ENCODE results near the gene AP1M1.
A peak's percentile ranks its signal among the peaks of the same experiment; 100 is the strongest.
"Not testable (repeated sequence)": the region's sequence is repeated elsewhere in the genome, so short reads cannot be mapped to it uniquely, and the experiment has no call there.

The AP1M1 gene

DNA sequence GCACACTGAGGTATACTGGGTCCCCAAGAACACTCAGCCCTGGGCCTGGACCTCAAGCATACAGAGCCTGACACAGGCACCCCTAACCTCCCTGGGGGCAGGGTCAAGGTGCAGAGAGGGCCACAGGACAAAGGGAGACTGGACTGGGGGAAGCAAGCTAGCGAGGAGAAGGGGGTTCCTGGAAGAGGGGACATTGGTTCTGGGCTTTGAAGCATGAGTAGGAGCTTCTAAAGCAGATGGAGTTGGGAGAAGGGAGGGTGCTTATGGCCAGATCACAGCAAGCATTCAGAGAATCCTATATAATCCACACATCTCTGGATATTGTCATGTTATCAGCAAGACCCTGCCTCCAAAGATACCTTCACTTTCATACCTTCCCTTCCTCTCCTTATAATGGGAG is 27.6 kb upstream of the AP1M1 start:
- no peak for ATAC-seq
- TF ChIP-seq ZFP3 (CRISPR knock-in tag; IDR thresholded peaks at IDR 0.05) (peak; percentile 95), ZNF70 (CRISPR knock-in tag; IDR thresholded peaks at IDR 0.05) (no peak)

DNA sequence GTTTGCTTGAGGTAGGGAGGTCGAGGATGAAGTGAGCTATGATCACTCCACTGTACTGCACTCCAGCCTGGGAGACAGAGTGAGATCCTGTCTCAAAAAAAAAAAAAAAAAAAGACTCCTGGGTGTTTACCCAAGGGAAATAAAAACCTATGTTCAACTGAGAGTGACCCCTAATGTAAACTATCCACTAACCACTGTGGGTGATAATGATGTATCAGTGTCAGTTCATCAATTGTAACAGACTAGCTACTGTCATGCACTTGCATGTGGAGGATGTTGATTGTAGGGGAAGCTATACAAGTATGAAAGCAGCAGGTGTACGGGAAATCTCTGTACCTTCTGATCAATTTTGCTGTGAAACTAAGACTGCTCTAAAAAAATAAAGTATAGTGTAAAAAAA is 21.8 kb upstream of the AP1M1 start:
- no peak for ATAC-seq
- TF ChIP-seq ZNF565 (CRISPR knock-in tag; conservative IDR thresholded peaks at IDR 0.05; ENCODE audit: low read depth) (no peak), ARNTL (CRISPR knock-in tag; IDR thresholded peaks at IDR 0.05; ENCODE audit: borderline replicate concordance, low read depth) (no peak), RARB (CRISPR knock-in tag; IDR thresholded peaks at IDR 0.05) (no peak), OSR1 (CRISPR knock-in tag; IDR thresholded peaks at IDR 0.05) (no peak), BACH2 (CRISPR knock-in tag; IDR thresholded peaks at IDR 0.05; ENCODE audit: borderline replicate concordance) (no peak), TOX (CRISPR knock-in tag; IDR thresholded peaks at IDR 0.05; ENCODE audit: borderline replicate concordance) (no peak), ISL1 (CRISPR knock-in tag; IDR thresholded peaks at IDR 0.05) (no peak), CSDC2 (CRISPR knock-in tag; IDR thresholded peaks at IDR 0.05) (no peak), ZFP3 (CRISPR knock-in tag; IDR thresholded peaks at IDR 0.05) (no peak), ZFP30 (CRISPR knock-in tag; IDR thresholded peaks at IDR 0.05) (no peak), TCF4 (CRISPR knock-in tag; IDR thresholded peaks at IDR 0.05; ENCODE audit: borderline replicate concordance) (no peak)
- TF ChIP-seq, protein P1, sequence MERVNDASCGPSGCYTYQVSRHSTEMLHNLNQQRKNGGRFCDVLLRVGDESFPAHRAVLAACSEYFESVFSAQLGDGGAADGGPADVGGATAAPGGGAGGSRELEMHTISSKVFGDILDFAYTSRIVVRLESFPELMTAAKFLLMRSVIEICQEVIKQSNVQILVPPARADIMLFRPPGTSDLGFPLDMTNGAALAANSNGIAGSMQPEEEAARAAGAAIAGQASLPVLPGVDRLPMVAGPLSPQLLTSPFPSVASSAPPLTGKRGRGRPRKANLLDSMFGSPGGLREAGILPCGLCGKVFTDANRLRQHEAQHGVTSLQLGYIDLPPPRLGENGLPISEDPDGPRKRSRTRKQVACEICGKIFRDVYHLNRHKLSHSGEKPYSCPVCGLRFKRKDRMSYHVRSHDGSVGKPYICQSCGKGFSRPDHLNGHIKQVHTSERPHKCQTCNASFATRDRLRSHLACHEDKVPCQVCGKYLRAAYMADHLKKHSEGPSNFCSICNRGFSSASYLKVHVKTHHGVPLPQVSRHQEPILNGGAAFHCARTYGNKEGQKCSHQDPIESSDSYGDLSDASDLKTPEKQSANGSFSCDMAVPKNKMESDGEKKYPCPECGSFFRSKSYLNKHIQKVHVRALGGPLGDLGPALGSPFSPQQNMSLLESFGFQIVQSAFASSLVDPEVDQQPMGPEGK (CRISPR knock-in tag; IDR thresholded peaks at IDR 0.05; ENCODE audit: borderline replicate concordance): no peak
- TF ChIP-seq, protein P2, sequence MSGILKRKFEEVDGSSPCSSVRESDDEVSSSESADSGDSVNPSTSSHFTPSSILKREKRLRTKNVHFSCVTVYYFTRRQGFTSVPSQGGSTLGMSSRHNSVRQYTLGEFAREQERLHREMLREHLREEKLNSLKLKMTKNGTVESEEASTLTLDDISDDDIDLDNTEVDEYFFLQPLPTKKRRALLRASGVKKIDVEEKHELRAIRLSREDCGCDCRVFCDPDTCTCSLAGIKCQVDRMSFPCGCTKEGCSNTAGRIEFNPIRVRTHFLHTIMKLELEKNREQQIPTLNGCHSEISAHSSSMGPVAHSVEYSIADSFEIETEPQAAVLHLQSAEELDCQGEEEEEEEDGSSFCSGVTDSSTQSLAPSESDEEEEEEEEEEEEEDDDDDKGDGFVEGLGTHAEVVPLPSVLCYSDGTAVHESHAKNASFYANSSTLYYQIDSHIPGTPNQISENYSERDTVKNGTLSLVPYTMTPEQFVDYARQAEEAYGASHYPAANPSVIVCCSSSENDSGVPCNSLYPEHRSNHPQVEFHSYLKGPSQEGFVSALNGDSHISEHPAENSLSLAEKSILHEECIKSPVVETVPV (CRISPR knock-in tag; IDR thresholded peaks at IDR 0.05): no peak

DNA sequence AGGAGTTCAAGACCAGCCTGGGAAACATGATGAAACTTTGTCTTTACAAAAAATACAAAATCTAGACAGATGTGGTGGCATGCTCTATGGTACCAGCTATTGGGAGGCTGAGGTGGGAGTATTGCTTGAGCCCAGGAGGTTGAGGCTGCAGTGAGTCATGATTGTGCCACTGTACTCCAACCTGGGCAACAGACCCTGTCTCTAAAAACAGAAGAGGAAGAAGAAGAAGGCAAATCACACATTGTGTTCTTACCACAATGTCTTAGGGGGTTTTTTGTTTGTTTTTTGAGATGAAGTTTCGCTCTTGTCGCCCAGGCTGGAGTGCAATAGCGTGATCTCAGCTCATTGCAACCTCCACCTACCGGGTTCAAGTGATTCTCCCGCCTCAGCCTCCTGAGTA is 18.8 kb upstream of the AP1M1 start:
- not testable (repeated sequence) for ATAC-seq

DNA sequence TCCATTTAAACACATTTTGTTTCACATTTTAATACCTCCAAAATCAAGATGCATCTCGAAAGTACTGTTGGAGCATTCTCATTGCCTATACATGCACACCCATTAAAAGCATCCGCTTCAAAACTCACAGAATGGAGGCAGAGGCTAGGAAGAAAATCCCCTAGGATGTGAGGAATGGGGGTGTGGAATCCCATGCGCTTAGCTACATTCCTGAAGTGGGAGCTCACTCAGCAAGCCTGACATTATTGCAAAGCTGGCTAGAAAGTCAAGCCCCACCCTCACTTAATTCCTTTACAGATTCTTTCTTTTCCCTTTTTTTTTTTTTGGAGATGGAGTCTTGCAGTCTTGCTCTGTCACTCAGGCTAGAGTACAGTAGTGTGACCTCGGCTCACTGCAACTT is 17.1 kb upstream of the AP1M1 start:
- ATAC-seq: peak; percentile 51
- TF ChIP-seq ESRRG (CRISPR knock-in tag; IDR thresholded peaks at IDR 0.05) (no peak), TCF4 (CRISPR knock-in tag; IDR thresholded peaks at IDR 0.05; ENCODE audit: borderline replicate concordance) (no peak), ZNF8 (CRISPR knock-in tag; IDR thresholded peaks at IDR 0.05) (no peak)
- TF ChIP-seq, protein P3, sequence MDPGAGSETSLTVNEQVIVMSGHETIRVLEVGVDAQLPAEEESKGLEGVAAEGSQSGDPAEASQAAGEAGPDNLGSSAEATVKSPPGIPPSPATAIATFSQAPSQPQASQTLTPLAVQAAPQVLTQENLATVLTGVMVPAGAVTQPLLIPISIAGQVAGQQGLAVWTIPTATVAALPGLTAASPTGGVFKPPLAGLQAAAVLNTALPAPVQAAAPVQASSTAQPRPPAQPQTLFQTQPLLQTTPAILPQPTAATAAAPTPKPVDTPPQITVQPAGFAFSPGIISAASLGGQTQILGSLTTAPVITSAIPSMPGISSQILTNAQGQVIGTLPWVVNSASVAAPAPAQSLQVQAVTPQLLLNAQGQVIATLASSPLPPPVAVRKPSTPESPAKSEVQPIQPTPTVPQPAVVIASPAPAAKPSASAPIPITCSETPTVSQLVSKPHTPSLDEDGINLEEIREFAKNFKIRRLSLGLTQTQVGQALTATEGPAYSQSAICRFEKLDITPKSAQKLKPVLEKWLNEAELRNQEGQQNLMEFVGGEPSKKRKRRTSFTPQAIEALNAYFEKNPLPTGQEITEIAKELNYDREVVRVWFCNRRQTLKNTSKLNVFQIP (CRISPR knock-in tag; IDR thresholded peaks at IDR 0.05; ENCODE audit: borderline replicate concordance, low read depth): no peak
- TF ChIP-seq, protein P1 (CRISPR knock-in tag; IDR thresholded peaks at IDR 0.05; ENCODE audit: borderline replicate concordance): no peak

DNA sequence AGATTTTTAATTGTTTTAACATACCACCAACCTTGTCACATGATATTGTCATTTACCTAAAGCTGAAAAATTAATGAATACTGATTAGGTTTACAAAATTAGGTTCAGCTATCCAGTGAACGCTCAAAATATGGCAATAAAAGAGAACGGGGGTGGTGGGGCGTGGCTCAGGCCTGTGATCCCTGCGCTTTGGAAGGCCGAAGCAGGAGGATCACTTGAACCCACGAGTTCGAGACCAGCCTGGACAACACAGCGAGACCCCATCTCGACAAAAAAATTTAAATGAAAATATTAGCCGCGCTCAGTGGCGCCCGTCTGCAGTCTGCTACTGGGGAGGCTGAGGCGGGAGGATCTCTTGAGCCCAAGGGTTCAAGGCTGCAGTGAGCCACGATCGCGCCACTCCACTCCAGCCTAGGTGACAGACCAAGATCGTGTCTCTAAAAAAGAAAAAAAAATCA is 13.0 kb upstream of the AP1M1 start:
- TF ChIP-seq, protein P4, sequence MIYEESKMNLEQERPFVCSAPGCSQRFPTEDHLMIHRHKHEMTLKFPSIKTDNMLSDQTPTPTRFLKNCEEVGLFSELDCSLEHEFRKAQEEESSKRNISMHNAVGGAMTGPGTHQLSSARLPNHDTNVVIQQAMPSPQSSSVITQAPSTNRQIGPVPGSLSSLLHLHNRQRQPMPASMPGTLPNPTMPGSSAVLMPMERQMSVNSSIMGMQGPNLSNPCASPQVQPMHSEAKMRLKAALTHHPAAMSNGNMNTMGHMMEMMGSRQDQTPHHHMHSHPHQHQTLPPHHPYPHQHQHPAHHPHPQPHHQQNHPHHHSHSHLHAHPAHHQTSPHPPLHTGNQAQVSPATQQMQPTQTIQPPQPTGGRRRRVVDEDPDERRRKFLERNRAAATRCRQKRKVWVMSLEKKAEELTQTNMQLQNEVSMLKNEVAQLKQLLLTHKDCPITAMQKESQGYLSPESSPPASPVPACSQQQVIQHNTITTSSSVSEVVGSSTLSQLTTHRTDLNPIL (CRISPR knock-in tag; IDR thresholded peaks at IDR 0.05; ENCODE audit: low read depth): no peak
- TF ChIP-seq ZFP3 (CRISPR knock-in tag; IDR thresholded peaks at IDR 0.05) (0 out of 2 replicates have a peak, but pooled peaks have one; percentile 20), CSDC2 (CRISPR knock-in tag; IDR thresholded peaks at IDR 0.05) (no peak), PPARA (CRISPR knock-in tag; IDR thresholded peaks at IDR 0.05; ENCODE audit: borderline replicate concordance) (no peak), ISL1 (CRISPR knock-in tag; IDR thresholded peaks at IDR 0.05) (no peak), ZNF70 (CRISPR knock-in tag; IDR thresholded peaks at IDR 0.05) (no peak), ESRRG (CRISPR knock-in tag; IDR thresholded peaks at IDR 0.05) (no peak), ZNF8 (CRISPR knock-in tag; IDR thresholded peaks at IDR 0.05) (no peak)
- TF ChIP-seq, protein P5, sequence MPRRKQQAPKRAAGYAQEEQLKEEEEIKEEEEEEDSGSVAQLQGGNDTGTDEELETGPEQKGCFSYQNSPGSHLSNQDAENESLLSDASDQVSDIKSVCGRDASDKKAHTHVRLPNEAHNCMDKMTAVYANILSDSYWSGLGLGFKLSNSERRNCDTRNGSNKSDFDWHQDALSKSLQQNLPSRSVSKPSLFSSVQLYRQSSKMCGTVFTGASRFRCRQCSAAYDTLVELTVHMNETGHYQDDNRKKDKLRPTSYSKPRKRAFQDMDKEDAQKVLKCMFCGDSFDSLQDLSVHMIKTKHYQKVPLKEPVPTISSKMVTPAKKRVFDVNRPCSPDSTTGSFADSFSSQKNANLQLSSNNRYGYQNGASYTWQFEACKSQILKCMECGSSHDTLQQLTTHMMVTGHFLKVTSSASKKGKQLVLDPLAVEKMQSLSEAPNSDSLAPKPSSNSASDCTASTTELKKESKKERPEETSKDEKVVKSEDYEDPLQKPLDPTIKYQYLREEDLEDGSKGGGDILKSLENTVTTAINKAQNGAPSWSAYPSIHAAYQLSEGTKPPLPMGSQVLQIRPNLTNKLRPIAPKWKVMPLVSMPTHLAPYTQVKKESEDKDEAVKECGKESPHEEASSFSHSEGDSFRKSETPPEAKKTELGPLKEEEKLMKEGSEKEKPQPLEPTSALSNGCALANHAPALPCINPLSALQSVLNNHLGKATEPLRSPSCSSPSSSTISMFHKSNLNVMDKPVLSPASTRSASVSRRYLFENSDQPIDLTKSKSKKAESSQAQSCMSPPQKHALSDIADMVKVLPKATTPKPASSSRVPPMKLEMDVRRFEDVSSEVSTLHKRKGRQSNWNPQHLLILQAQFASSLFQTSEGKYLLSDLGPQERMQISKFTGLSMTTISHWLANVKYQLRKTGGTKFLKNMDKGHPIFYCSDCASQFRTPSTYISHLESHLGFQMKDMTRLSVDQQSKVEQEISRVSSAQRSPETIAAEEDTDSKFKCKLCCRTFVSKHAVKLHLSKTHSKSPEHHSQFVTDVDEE (CRISPR knock-in tag; IDR thresholded peaks at IDR 0.05): 0 out of 2 replicates have a peak, but pooled peaks have one; percentile 21
- ATAC-seq: no peak
